ENCODE results near the gene CCN5. TPM values are rescaled to one million over a fixed set of nuclear protein-coding genes. Genes with fewer than 3 reads are reported as not detected.

The CCN5 gene
- total and polyA plus RNA-seq, 2 of the 13 experiments (the other 11 are each of a cell fraction or from before 2014, with no cell fraction given) = 0.12 TPM; not detected in 1

GRCh38 chr20:44735816-44736169 is 20.6 kb downstream of the CCN5 start:
- no peaks in the 10 kb centered on the region for H4K20me1 ChIP-seq (ENCODE audit: insufficient read depth, low read length)
- no peaks in the 10 kb centered on the region for H3K27me3 ChIP-seq (ENCODE audit: control insufficient read depth in 1 of 2, insufficient read depth in 2 of 2, low read length in 2 of 2)
- intact Hi-C loops (cut with micrococcal nuclease; ENCODE audit: unreplicated experiment) = no loop called here
- ChIA-PET CTCF (ENCODE audit: low intra/inter-chr PET ratio, low total read pairs) (interaction anchor here (5.5 kb wide), 1 partner anchor 51 kb away, joined by 170 read pairs; no protein-coding TSS in a partner anchor), POLR2A (no interaction called here)
- no peaks in the 10 kb centered on the region for H3K79me2 ChIP-seq (ENCODE audit: insufficient read depth, low read length)
- H3K4me2 ChIP-seq (ENCODE audit: low read depth, low read length) = peak overlapping the region; percentile 64
- H2AFZ ChIP-seq (ENCODE audit: low read length) = peak overlapping the region; percentile 58
- ATAC-seq = no peak
- peaks cover 14% of the 10 kb centered on the region for H3K4me1 ChIP-seq (ENCODE audit: insufficient read depth, low read length)
- in situ Hi-C loops (cut with HindIII; ENCODE audit: extremely low pct_ligation_motif_present, low pct_unique_long_range_greater_than_20kb) = no loop called here
- H3K9ac ChIP-seq (ENCODE audit: insufficient read depth, low read depth, low read length) = no peak overlapping the region
- peak overlapping the region in 2 of 3 experiments; percentile 29 to 39; a peak in 2 of 6 replicates for H3K4me3 ChIP-seq (replicated peaks in 1 of 3; ENCODE audit: insufficient read depth in 1 of 3, low read depth in 2 of 3, low read length in 3 of 3)
- no peaks in the 10 kb centered on the region for H3K36me3 ChIP-seq (replicated peaks in 1 of 2; ENCODE audit: control insufficient read depth in 1 of 2, insufficient read depth in 2 of 2, low read length in 2 of 2)
- no TSS peak for BruUV-seq (replicated peaks)
- H3K27ac ChIP-seq (ENCODE audit: extremely low read length, insufficient read depth, low read length) = no peak overlapping the region
- DNase-seq (ENCODE audit: low spot score) = no peak
- FAIRE-seq = no peak
- 83% methylated on average over 4 of the region's 4 CpGs for WGBS (ENCODE audit: low lambda C conversion rate)
- H3K9me3 ChIP-seq (ENCODE audit: low read length) = peaks cover 8% of the 10 kb centered on the region
- TF ChIP-seq, protein P1, sequence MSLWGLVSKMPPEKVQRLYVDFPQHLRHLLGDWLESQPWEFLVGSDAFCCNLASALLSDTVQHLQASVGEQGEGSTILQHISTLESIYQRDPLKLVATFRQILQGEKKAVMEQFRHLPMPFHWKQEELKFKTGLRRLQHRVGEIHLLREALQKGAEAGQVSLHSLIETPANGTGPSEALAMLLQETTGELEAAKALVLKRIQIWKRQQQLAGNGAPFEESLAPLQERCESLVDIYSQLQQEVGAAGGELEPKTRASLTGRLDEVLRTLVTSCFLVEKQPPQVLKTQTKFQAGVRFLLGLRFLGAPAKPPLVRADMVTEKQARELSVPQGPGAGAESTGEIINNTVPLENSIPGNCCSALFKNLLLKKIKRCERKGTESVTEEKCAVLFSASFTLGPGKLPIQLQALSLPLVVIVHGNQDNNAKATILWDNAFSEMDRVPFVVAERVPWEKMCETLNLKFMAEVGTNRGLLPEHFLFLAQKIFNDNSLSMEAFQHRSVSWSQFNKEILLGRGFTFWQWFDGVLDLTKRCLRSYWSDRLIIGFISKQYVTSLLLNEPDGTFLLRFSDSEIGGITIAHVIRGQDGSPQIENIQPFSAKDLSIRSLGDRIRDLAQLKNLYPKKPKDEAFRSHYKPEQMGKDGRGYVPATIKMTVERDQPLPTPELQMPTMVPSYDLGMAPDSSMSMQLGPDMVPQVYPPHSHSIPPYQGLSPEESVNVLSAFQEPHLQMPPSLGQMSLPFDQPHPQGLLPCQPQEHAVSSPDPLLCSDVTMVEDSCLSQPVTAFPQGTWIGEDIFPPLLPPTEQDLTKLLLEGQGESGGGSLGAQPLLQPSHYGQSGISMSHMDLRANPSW (CRISPR knock-in tag; IDR thresholded peaks at IDR 0.05; ENCODE audit: borderline replicate concordance) = 0 out of 2 replicates have a peak, but pooled peaks have one; percentile 13
- no peak for TF ChIP-seq TCF7L2 (IDR thresholded peaks at IDR 0.05; ENCODE audit: low read depth, low read length)
- no peak for TF ChIP-seq ZNF562 (CRISPR knock-in tag; IDR thresholded peaks at IDR 0.05; ENCODE audit: borderline replicate concordance)
- TF ChIP-seq MED8 (CRISPR knock-in tag; IDR thresholded peaks at IDR 0.05; ENCODE audit: insufficient replicate concordance) = peak; percentile 29
- TF ChIP-seq KMT2A (CRISPR knock-in tag; IDR thresholded peaks at IDR 0.05) = 0 out of 2 replicates have a peak, but pooled peaks have one; percentile 8
- no peak for TF ChIP-seq ZNF773 (CRISPR knock-in tag; IDR thresholded peaks at IDR 0.05; ENCODE audit: borderline replicate concordance)
- TF ChIP-seq MAFG (CRISPR knock-in tag; IDR thresholded peaks at IDR 0.05) = no peak
- no peak for TF ChIP-seq ZNF761 (CRISPR knock-in tag; conservative IDR thresholded peaks at IDR 0.05)
